GM12878 (cell line): ENCODE results near the gene PPFIA4. TPM values are rescaled to one million over a fixed set of nuclear protein-coding genes. Genes with fewer than 3 reads are reported as not detected.

Source experiments
- ATAC-seq: fragments of 200-7000 bp; cut with Tn5 transposase; 3 replicates; pipeline ENCODE4 v1.9.1; 2020; ENCODE audit warnings: mild to moderate bottlenecking, moderate library complexity
- BruUV-seq: library from RNA; stranded (reverse); fragments of 400-500 nt; replicated peaks from 2 replicates; lab custom pipeline; 2021; lab: Mats Ljungman, UMichigan
- CTCF ChIA-PET: fragments of 300-600 bp; sonication (Branson Sonifier 250); formaldehyde crosslinking; extraction: SDS; loops from one replicate; lab custom pipeline; 2021; ENCODE audit warnings: inconsistent platforms; lab: Yijun Ruan, JAX
- POLR2A ChIA-PET: fragments of 350-600 bp; formaldehyde crosslinking; extraction: SDS; loops from one replicate; lab custom pipeline; 2021; ENCODE audit warnings: inconsistent platforms; lab: Charles Lee
- RAD21 ChIA-PET: fragments of 300-600 bp; sonication (Branson Sonifier 250); formaldehyde crosslinking; loops from one replicate; lab custom pipeline; 2023; ENCODE audit warnings: antibody characterized with exemption; ENCODE audit not compliant: unreplicated experiment; lab: Charles Lee
- SMC1A ChIA-PET: fragments of 300-600 bp; sonication (Branson Sonifier 250); formaldehyde crosslinking; loops from one replicate; lab custom pipeline; 2023; ENCODE audit not compliant: unreplicated experiment, uncharacterized antibody; lab: Charles Lee
- DNase-seq: peaks from one replicate; pipeline ENCODE4 v3.0.0-alpha.2; 2011; ENCODE audit warnings: low read depth, low spot score
- FAIRE-seq: peaks from 3 replicates; lab custom pipeline; 2011; peaks lifted over from hg19 to GRCh38; lab: Jason Lieb, UNC
- H2AFZ ChIP-seq: 2 replicates; pipeline ENCODE4 v1.6.0; 2011; ENCODE audit warnings: low read depth, low read length, control low read depth; ENCODE audit not compliant: control insufficient read depth
- H3K27ac ChIP-seq: 2 replicates; pipeline ENCODE4 v1.5.1; 2011; ENCODE audit warnings: control low read depth; ENCODE audit not compliant: control insufficient read depth, insufficient read depth
- H3K27me3 ChIP-seq, 2 experiments: replicated peaks in 1 of 2; 2 replicates each; pipeline versions ENCODE4 v1.6.0 to v1.6.1; 2011; ENCODE audit warnings: low read length in 1 of 2; ENCODE audit not compliant: control insufficient read depth in 2 of 2, insufficient read depth in 2 of 2
- H3K36me3 ChIP-seq, 2 experiments: 2 replicates each; pipeline ENCODE4 v1.5.1; 2011; ENCODE audit warnings: low read length in 1 of 2; ENCODE audit not compliant: control insufficient read depth in 2 of 2, insufficient read depth in 2 of 2
- H3K4me1 ChIP-seq: 2 replicates; pipeline ENCODE4 v1.6.1; 2011; ENCODE audit warnings: mild to moderate bottlenecking, low read length, moderate library complexity, mixed read lengths; ENCODE audit not compliant: control insufficient read depth, insufficient read depth
- H3K4me2 ChIP-seq: 2 replicates; pipeline ENCODE4 v1.6.0; 2011; ENCODE audit warnings: control low read depth; ENCODE audit not compliant: control insufficient read depth, insufficient read depth
- H3K4me3 ChIP-seq: fragments of 200-600 bp; sonication (generic); 2 replicates; pipeline ENCODE4 v1.5.1; 2016
- H3K79me2 ChIP-seq: 2 replicates; pipeline ENCODE4 v1.6.0; 2011; ENCODE audit warnings: low read length; ENCODE audit not compliant: control insufficient read depth, insufficient read depth
- H3K9ac ChIP-seq: 2 replicates; pipeline ENCODE4 v1.8.0; 2011; ENCODE audit warnings: low read length, control low read depth, mixed read lengths; ENCODE audit not compliant: control insufficient read depth, insufficient read depth
- H3K9me3 ChIP-seq: replicated peaks from 3 replicates; pipeline ENCODE4 v1.5.1; 2011; ENCODE audit warnings: mild to moderate bottlenecking, low read length; ENCODE audit not compliant: control insufficient read depth, insufficient read depth
- H4K20me1 ChIP-seq: 2 replicates; pipeline ENCODE4 v1.6.0; 2011; ENCODE audit not compliant: control insufficient read depth, insufficient read depth
- ATF7 ChIP-seq: fragments of 450-650 bp; IDR thresholded peaks from 2 replicates; pipeline ENCODE4 v1.6.1; 2016; ENCODE audit warnings: low read depth, mild to moderate bottlenecking
- CHD4 ChIP-seq: fragments of 200-600 bp; sonication (generic); IDR thresholded peaks from 2 replicates; pipeline ENCODE4 v1.6.1; 2016; ENCODE audit warnings: mild to moderate bottlenecking
- EGR1 ChIP-seq, 2 experiments: IDR thresholded peaks; 1 replicate in 1 of 2; 2 replicates in 1 of 2; pipeline ENCODE4 v1.6.1; 2011 to 2012; ENCODE audit warnings: low read depth in 2 of 2, low read length in 2 of 2, borderline replicate concordance in 1 of 2, mild to moderate bottlenecking in 1 of 2, moderate library complexity in 1 of 2
- GABPA ChIP-seq: IDR thresholded peaks from 2 replicates; pipeline ENCODE4 v1.6.1; 2014; ENCODE audit warnings: antibody characterized with exemption, low read depth, mild to moderate bottlenecking, inconsistent platforms
- GATAD2B ChIP-seq: fragments of 450-650 bp; conservative IDR thresholded peaks from 2 replicates; pipeline ENCODE4 v1.6.1; 2017; ENCODE audit warnings: low read depth, mild to moderate bottlenecking, moderate library complexity
- IKZF1 ChIP-seq: fragments of 450-650 bp; conservative IDR thresholded peaks from 2 replicates; pipeline ENCODE4 v1.6.1; 2017; ENCODE audit warnings: antibody characterized with exemption, mild to moderate bottlenecking
- SIN3A ChIP-seq: IDR thresholded peaks from 2 replicates; pipeline ENCODE4 v1.6.1; 2012; ENCODE audit warnings: low read depth, low read length, improper control_type of control experiment
- SMAD5 ChIP-seq: IDR thresholded peaks from 2 replicates; pipeline ENCODE4 v1.6.1; 2016; ENCODE audit warnings: antibody characterized with exemption, low read depth
- SP1 ChIP-seq: IDR thresholded peaks from one replicate; pipeline ENCODE4 v1.6.1; 2011; ENCODE audit warnings: low read depth, low read length
- SREBF1 ChIP-seq: IDR thresholded peaks from 2 replicates; pipeline ENCODE4 v1.6.1; 2012; ENCODE audit warnings: mild to moderate bottlenecking, low read length
- STAT1 ChIP-seq: fragments of 450-650 bp; conservative IDR thresholded peaks from 2 replicates; pipeline ENCODE4 v1.6.1; 2014; ENCODE audit warnings: antibody characterized with exemption, mild to moderate bottlenecking
- WRNIP1 ChIP-seq: IDR thresholded peaks from 2 replicates; pipeline ENCODE4 v1.6.1; 2011; ENCODE audit warnings: low read depth, low read length, improper control_type of control experiment, borderline replicate concordance
- ZNF207 ChIP-seq: fragments of 450-650 bp; IDR thresholded peaks from 2 replicates; pipeline ENCODE4 v1.6.1; 2014; ENCODE audit warnings: antibody characterized with exemption, mild to moderate bottlenecking, borderline replicate concordance
- ZNF384 ChIP-seq: IDR thresholded peaks from 2 replicates; pipeline ENCODE4 v1.6.1; 2012; ENCODE audit warnings: low read depth, mild to moderate bottlenecking, low read length, improper control_type of control experiment, borderline replicate concordance
- WGBS: methylation state at CpG from one replicate; pipeline ENCODE4 v1.1.6; 2016; ENCODE audit warnings: low lambda C conversion rate; ENCODE audit not compliant: insufficient replicate concordance, insufficient coverage; ENCODE audit errors: missing lambda C conversion rate; 5-methylcytosine and 5-hydroxymethylcytosine counted together
- in situ Hi-C: fragments of 300-500 bp; cut with MboI; formaldehyde crosslinking; loops from 9 replicates; pipeline ENCODE4 v1.14.3; 2018; ENCODE audit warnings: mixed read lengths
- intact Hi-C: fragments of 100-400 bp; cut with micrococcal nuclease; formaldehyde crosslinking; loops from one replicate; pipeline ENCODE4 v1.14.2; 2022; ENCODE audit not compliant: unreplicated experiment
- polyA plus RNA-seq, 11 experiments: library from polyadenylated mRNA; depleted of rRNA in 4 of 11; unstranded in 6 of 11; stranded (reverse) in 5 of 11; fragments of >200 nt; fragmentation: Nextera tagmentation in 4 of 11; fragmentation: Illumina TruSeq in 1 of 11; extraction: Ambion mirVana in 4 of 11; extraction: Trizol in 1 of 11; gene quantifications; 1 replicate in 1 of 11; 2 replicates in 10 of 11; pipeline versions ENCODE4 v1.2.1 to v1.2.3, GENCODE V29; 2011 to 2016; ENCODE audit warnings: inconsistent platforms in 2 of 11, missing spikeins in 2 of 11, low read depth in 1 of 11
- total RNA-seq, 4 experiments: library from RNA; depleted of rRNA in 3 of 4; stranded (reverse); fragments of >200 nt in 3 of 4; fragmentation: Illumina TruSeq in 1 of 4; extraction: Trizol in 1 of 4; gene quantifications; 2 replicates each; pipeline versions ENCODE4 v1.2.1 to v1.2.3, GENCODE V29; 2013 to 2021
- TF ChIP-seq, protein P1 (sequence below): IDR thresholded peaks from 2 replicates; pipeline ENCODE4 v1.6.1; 2011; ENCODE audit warnings: borderline replicate concordance, low read depth, mild to moderate bottlenecking, moderate library complexity, mixed read lengths, low read length; ENCODE audit not compliant: insufficient read depth; ENCODE audit errors: extremely low read length
- TF ChIP-seq, protein P2 (sequence below): fragments of 150-350 bp; IDR thresholded peaks from 2 replicates; pipeline ENCODE4 v1.6.1; 2014; ENCODE audit warnings: mild to moderate bottlenecking, low read depth, low read length
- TF ChIP-seq, protein P3 (sequence below): IDR thresholded peaks from 2 replicates; pipeline ENCODE4 v1.6.1; 2012; ENCODE audit warnings: low read depth, low read length, improper control_type of control experiment
- TF ChIP-seq, protein P4 (sequence below): fragments of 450-650 bp; IDR thresholded peaks from 2 replicates; pipeline ENCODE4 v1.6.1; 2017; ENCODE audit warnings: low read depth, mild to moderate bottlenecking, moderate library complexity

Gene PPFIA4
- total and polyA plus RNA-seq, 10 of the 15 experiments (the other 5 are each of a cell fraction or from before 2014, with no cell fraction given), result 0.02 to 19.7 (median 0.34) TPM; not detected in 1

DNA sequence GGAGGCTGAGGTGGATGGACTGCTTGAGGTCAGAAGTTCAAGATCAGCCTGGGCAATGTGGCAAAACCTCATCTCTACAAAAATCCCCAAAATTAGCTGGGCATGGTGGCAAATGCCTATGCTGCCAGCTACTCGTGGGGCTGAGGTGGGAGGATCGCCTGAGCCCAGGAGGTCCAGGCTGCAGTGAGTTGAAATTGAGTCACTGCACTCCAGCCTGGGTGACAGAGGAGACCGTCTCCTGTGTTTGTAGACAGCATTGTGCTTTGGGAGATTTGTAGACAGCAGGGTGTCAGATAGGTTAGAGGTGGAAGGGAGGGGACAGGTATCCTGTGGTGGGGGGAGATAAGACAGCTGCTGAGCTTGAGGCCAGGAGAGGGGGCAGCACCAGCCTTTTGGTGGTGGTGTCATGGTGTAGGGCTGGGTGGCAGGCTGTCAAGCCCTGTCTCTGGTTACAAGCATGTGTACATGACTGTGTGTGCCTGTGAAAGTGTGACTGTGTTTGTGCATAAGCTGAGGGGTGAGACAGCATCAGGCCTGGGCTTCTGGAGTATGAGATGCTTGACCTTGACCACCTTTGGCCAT lies 15.2 kb downstream of the PPFIA4 start (continued):
- TF ChIP-seq SREBF1 (no peak), SP1 (no peak), STAT1 (no peak), GABPA (no peak), GATAD2B (no peak), SMAD5 (no peak)
- TF ChIP-seq, protein P1, sequence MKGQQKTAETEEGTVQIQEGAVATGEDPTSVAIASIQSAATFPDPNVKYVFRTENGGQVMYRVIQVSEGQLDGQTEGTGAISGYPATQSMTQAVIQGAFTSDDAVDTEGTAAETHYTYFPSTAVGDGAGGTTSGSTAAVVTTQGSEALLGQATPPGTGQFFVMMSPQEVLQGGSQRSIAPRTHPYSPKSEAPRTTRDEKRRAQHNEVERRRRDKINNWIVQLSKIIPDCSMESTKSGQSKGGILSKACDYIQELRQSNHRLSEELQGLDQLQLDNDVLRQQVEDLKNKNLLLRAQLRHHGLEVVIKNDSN, result no peak
- TF ChIP-seq, protein P2, sequence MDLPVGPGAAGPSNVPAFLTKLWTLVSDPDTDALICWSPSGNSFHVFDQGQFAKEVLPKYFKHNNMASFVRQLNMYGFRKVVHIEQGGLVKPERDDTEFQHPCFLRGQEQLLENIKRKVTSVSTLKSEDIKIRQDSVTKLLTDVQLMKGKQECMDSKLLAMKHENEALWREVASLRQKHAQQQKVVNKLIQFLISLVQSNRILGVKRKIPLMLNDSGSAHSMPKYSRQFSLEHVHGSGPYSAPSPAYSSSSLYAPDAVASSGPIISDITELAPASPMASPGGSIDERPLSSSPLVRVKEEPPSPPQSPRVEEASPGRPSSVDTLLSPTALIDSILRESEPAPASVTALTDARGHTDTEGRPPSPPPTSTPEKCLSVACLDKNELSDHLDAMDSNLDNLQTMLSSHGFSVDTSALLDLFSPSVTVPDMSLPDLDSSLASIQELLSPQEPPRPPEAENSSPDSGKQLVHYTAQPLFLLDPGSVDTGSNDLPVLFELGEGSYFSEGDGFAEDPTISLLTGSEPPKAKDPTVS, result no peak

DNA sequence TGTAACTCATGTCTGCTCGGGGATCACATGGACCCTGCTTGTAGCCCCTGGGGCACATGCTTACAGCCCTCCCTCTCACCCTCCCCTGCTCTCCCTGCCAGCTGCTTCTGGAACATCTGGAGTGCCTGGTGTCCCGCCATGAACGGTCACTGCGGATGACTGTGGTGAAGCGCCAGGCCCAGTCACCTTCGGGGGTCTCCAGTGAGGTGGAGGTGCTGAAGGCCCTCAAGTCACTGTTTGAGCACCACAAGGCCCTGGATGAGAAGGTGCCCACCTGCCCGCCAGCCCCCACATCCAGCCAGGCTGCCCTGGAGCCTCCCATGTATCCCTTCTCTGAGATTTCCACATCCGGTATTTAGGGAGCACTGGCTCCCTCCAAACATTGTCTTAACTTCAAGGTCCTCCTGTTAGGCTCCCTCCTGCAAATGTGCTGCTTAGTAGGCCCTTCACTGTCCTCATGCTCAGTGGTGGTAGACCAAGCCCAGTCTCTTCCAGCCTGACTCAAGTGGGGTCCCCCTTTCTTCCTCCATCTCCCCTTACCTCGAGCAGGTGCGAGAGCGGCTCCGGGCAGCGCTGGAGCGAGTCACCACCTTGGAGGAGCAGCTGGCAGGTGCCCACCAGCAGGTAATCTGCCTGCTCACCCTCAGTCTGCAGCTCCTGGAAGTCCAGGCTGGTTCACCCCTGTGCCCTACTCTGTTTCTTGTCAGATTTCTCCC lies 17.7 kb downstream of the PPFIA4 start:
- no peak for ATAC-seq
- H2AFZ ChIP-seq, result no peak overlapping the region
- 60% methylated on average over 14 of the region's 14 CpGs for WGBS
- no peak for FAIRE-seq
- no peak overlapping the region for H3K4me3 ChIP-seq
- no peaks in the 10 kb centered on the region; a peak in 1 of 4 replicates for H3K36me3 ChIP-seq
- POLR2A ChIA-PET, result no interaction called here
- no peaks in the 10 kb centered on the region for H3K9me3 ChIP-seq
- SMC1A ChIA-PET, result no interaction called here
- H3K9ac ChIP-seq, result no peak overlapping the region
- H3K27ac ChIP-seq, result no peak overlapping the region
- CTCF ChIA-PET, result interaction anchor here (1.7 to 6.6 kb wide), 2 partner anchors 128 to 174 kb away, joined by 6 to 105 read pairs; no protein-coding TSS in a partner anchor
- intact Hi-C loops, result no loop called here
- RAD21 ChIA-PET, result no interaction called here
- no peaks in the 10 kb centered on the region for H3K27me3 ChIP-seq
- BruUV-seq, result no TSS peak
- no peaks in the 10 kb centered on the region for H3K4me1 ChIP-seq
- H4K20me1 ChIP-seq, result peaks cover 2% of the 10 kb centered on the region; the same call in 1 of the 2 replicates
- no peak overlapping the region for H3K4me2 ChIP-seq
- H3K79me2 ChIP-seq, result no peaks in the 10 kb centered on the region
- TF ChIP-seq EGR1 (IDR thresholded peaks at IDR 0.05; ENCODE audit: borderline replicate concordance in 1 of 2, low read depth in 2 of 2, low read length in 2 of 2), result no peak
- TF ChIP-seq ZNF207, result no peak
- TF ChIP-seq, protein P3, sequence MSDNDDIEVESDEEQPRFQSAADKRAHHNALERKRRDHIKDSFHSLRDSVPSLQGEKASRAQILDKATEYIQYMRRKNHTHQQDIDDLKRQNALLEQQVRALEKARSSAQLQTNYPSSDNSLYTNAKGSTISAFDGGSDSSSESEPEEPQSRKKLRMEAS, result no peak
- no peak for TF ChIP-seq CHD4
- TF ChIP-seq ATF7, result no peak
- no peak for TF ChIP-seq WRNIP1
- TF ChIP-seq, protein P4, sequence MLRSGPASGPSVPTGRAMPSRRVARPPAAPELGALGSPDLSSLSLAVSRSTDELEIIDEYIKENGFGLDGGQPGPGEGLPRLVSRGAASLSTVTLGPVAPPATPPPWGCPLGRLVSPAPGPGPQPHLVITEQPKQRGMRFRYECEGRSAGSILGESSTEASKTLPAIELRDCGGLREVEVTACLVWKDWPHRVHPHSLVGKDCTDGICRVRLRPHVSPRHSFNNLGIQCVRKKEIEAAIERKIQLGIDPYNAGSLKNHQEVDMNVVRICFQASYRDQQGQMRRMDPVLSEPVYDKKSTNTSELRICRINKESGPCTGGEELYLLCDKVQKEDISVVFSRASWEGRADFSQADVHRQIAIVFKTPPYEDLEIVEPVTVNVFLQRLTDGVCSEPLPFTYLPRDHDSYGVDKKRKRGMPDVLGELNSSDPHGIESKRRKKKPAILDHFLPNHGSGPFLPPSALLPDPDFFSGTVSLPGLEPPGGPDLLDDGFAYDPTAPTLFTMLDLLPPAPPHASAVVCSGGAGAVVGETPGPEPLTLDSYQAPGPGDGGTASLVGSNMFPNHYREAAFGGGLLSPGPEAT, result no peak
- TF ChIP-seq SIN3A, result no peak
- TF ChIP-seq ZNF384, result no peak
- TF ChIP-seq IKZF1, result no peak
- no peak for DNase-seq
- in situ Hi-C loops, result no loop called here
